ENCODE data around the gene SCUBE1. TPM values are rescaled to one million over a fixed set of nuclear protein-coding genes. Genes with fewer than 3 reads are reported as not detected.

The SCUBE1 gene
- total RNA-seq, 4 donors from 2014 or later = 0.38 to 4.0 (median 2.1) TPM

DNA sequence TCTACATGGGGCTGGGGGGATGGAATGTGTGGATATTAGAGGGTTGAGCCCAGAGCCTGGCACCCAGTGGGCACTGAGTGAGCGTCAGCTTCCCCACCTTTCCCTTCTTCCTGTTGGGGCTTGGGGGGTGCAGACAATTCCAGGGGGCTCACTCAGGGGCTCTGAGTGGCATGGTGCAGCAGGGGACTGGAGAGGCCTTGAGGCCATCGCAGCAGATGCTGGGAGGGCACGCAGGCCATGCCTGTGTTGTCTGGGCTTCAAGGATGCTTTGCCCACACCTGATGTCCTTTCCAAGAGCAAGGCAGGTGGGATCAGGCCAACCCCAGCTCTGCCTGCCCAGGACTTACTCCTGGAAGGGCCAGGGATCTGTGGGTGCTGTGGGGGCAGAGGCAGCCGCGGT lies 145.0 kb downstream of the SCUBE1 start:
- Histone ChIP-seq H3K36me3 (no peaks in the 10 kb centered on the region), H3K27ac (no peak overlapping the region), H3K4me3 (no peak overlapping the region), H3K9me3 (no peaks in the 10 kb centered on the region), H3K4me1 (no peaks in the 10 kb centered on the region), H3K27me3 (peaks cover 0 to 25% (median 0%) of the 10 kb centered on the region in 4 donors)
- DNase-seq = no peak
- intact Hi-C loops (cut with DNase I) = loop anchor here (10.0 kb wide), 1 partner anchor 63 kb away; no protein-coding TSS in a partner anchor
- 91 to 100% methylated on average over 1 to 4 of the region's 5 CpGs for WGBS, 2 donors
- no peak for TF ChIP-seq POLR2A (IDR thresholded peaks at IDR 0.05)
- TF ChIP-seq, protein P1, sequence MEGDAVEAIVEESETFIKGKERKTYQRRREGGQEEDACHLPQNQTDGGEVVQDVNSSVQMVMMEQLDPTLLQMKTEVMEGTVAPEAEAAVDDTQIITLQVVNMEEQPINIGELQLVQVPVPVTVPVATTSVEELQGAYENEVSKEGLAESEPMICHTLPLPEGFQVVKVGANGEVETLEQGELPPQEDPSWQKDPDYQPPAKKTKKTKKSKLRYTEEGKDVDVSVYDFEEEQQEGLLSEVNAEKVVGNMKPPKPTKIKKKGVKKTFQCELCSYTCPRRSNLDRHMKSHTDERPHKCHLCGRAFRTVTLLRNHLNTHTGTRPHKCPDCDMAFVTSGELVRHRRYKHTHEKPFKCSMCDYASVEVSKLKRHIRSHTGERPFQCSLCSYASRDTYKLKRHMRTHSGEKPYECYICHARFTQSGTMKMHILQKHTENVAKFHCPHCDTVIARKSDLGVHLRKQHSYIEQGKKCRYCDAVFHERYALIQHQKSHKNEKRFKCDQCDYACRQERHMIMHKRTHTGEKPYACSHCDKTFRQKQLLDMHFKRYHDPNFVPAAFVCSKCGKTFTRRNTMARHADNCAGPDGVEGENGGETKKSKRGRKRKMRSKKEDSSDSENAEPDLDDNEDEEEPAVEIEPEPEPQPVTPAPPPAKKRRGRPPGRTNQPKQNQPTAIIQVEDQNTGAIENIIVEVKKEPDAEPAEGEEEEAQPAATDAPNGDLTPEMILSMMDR (IDR thresholded peaks at IDR 0.05) = no peak

DNA sequence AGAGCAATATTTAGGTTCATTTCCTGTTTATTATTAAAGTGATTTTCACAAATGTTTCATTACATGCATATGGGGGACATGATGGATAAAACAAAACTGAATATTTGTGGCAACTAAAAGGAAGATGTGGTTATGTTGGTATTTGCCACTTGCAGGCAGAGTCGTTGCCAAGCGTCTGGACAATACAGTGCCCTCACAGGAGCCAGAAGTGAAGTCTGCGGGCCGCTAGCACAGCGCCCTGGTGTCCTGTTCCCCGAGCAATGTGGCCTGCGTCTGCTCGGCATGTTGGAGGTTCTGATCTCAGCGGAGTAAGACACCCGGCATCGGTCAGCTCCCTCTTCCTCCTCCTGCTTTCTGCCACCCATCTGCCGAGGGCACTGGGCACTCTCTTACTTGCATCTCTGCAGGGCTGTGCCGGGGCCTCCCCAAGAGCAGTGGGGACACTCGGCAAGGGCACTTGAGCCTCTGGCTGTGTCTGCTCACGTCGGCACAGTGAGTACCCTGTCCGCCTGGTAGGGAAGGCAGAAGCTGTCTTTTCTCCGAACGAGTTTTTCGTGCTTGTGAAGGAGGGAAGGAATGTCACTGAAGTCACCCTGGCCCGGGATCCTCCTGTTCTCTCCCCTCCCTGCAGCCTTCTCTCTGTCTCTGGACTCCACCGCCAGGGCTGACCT lies 145.8 kb downstream of the SCUBE1 start:
- peaks cover 0 to 25% (median 0%) of the 10 kb centered on the region in 4 donors for H3K27me3 ChIP-seq
- no peak overlapping the region for H3K4me3 ChIP-seq
- H3K4me1 ChIP-seq = no peaks in the 10 kb centered on the region
- no peaks in the 10 kb centered on the region for H3K9me3 ChIP-seq
- no peak overlapping the region for H3K27ac ChIP-seq
- TF ChIP-seq POLR2A (IDR thresholded peaks at IDR 0.05) = no peak
- TF ChIP-seq, protein P1 (IDR thresholded peaks at IDR 0.05) = no peak
- intact Hi-C loops (cut with DNase I) = loop anchor here (10.0 kb wide), 1 partner anchor 63 kb away; no protein-coding TSS in a partner anchor
- DNase-seq = no peak
- no peaks in the 10 kb centered on the region for H3K36me3 ChIP-seq
- WGBS, 2 donors = 64 to 78% methylated on average over 17 to 22 of the region's 22 CpGs

DNA sequence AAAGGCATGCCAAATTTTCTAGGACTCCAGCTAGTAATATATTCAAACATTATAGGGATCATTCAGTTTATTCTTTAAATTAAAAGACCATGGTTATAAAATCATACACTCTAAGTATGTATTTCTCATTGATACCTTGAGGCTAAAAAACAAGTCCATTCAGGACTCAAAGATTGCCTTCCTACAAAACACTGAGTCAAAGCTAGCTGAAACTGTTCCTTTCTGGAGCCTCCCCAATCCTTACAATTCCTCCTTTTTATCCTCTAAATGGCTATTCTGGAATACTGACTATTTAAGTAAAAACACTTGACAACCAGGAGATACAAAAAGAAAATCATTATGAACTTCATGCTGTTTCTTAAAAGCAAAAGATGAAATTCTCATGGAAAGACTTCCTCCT lies 151.3 kb downstream of the SCUBE1 start:
- H3K9me3 ChIP-seq = no peaks in the 10 kb centered on the region
- H3K27me3 ChIP-seq = peaks cover 0 to 6% (median 0%) of the 10 kb centered on the region in 4 donors
- no peak for TF ChIP-seq POLR2A (IDR thresholded peaks at IDR 0.05)
- TF ChIP-seq, protein P1 (IDR thresholded peaks at IDR 0.05) = no peak
- H3K36me3 ChIP-seq = no peaks in the 10 kb centered on the region
- no peak overlapping the region for H3K27ac ChIP-seq
- no peak overlapping the region for H3K4me3 ChIP-seq
- DNase-seq = no peak
- intact Hi-C loops (cut with DNase I) = loop anchor here (10.0 kb wide), 1 partner anchor 57 kb away; no protein-coding TSS in a partner anchor
- H3K4me1 ChIP-seq = peaks cover 0 to 22% (median 3%) of the 10 kb centered on the region in 3 donors

DNA sequence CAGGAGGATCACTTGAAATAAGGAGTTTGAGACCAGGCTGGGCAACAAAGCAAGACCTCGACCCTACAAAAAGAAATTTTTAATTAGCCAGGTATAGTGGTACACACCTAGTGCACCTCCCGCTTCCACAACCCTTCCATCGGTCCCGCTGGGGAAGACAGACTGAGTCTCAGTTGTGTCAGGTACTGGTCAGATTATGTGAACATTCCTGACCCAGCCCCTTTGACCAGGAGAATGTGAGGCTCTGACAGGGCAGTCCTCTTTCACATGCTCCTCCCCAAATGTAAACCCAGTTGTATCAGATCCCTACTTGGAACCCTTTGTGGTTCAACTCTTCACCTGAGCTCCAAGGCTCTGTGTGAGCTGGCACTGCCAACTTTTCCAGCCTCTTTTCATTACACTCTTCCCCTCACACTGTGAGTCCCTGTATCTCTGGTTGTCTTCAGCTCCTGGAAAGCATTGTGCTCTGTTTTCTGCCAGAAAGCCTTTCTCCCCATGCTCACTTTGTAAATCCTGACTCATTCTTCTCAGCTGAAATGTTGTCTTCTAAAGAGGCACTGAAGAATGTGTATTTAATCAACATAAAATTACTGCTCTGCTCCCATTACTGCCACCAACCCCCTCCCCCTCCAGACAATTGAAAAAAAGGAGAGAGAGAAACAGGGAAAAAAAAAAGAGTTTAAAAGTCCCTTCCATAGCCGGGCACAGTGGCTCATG lies 154.2 kb downstream of the SCUBE1 start:
- TF ChIP-seq, protein P1 (IDR thresholded peaks at IDR 0.05) = no peak
- TF ChIP-seq POLR2A (IDR thresholded peaks at IDR 0.05) = no peak

More for the DNA sequence above, 154.2 kb downstream of the SCUBE1 start:
- Histone ChIP-seq H3K27me3 (no peaks in the 10 kb centered on the region), H3K4me3 (no peak overlapping the region), H3K27ac (no peak overlapping the region), H3K4me1 (peaks cover 19 to 48% (median 24%) of the 10 kb centered on the region in 3 donors), H3K9me3 (no peaks in the 10 kb centered on the region), H3K36me3 (no peaks in the 10 kb centered on the region)
- WGBS, 2 donors = 90 to 91% methylated on average over 5 of the region's 5 CpGs
- intact Hi-C loops (cut with DNase I) = no loop called here
- DNase-seq = no peak

All from esophagus squamous epithelium (tissue), 5 donors.